Thyroid gland (tissue), 4 donors: Measurements from ENCODE around the gene MARK2. TPM values are rescaled to one million over a fixed set of nuclear protein-coding genes. Genes with fewer than 3 reads are reported as not detected.

ENCODE experiments used
- DNase-seq, 2 donors: peaks; one replicate each; pipeline ENCODE4 v3.0.0-alpha.2; 2019
- H3K27ac ChIP-seq, 3 donors: fragments of 200-600 bp; sonication (generic); 1 replicate in 2 of 3; 2 replicates in 1 of 3; pipeline ENCODE4 v1.5.1; 2016 to 2019; ENCODE audit warnings: mild to moderate bottlenecking in 1 of 3, moderate library complexity in 1 of 3
- H3K27me3 ChIP-seq: fragments of 200-600 bp; sonication (generic); one replicate; pipeline ENCODE4 v1.5.1; 2019
- H3K36me3 ChIP-seq, 2 donors: fragments of 200-600 bp; sonication (generic); one replicate each; pipeline ENCODE4 v1.5.1; 2016 to 2019
- H3K4me1 ChIP-seq, 2 donors: fragments of 200-600 bp; sonication (generic); one replicate each; pipeline ENCODE4 v1.5.1; 2017 to 2019
- H3K4me3 ChIP-seq, 3 donors: fragments of 200-600 bp; sonication (generic); replicated peaks in 1 of 3; 1 replicate in 2 of 3; 2 replicates in 1 of 3; pipeline ENCODE4 v1.5.1; 2016; ENCODE audit warnings: mild to moderate bottlenecking in 1 of 3
- H3K9me3 ChIP-seq: fragments of 200-600 bp; sonication (generic); one replicate; pipeline ENCODE4 v1.5.1; 2017
- POLR2A ChIP-seq, 2 donors: fragments of 450-650 bp; IDR thresholded peaks; one replicate each; pipeline ENCODE4 v1.6.1; 2017; ENCODE audit warnings: antibody characterized with exemption in 2 of 2, mild to moderate bottlenecking in 2 of 2, moderate library complexity in 1 of 2
- WGBS, 2 donors: methylation state at CpG; one replicate each; pipeline ENCODE4 v1.1.5; 2017; 5-methylcytosine and 5-hydroxymethylcytosine counted together
- intact Hi-C: fragments of 100-400 bp; cut with DNase I; formaldehyde crosslinking; loops from one replicate; pipeline ENCODE4 v1.15.1; 2023
- small RNA-seq: library from RNA; depleted of rRNA; stranded (forward); fragments of <200 nt; gene quantifications from one replicate; pipeline ENCODE3, GENCODE V24; 2016
- total RNA-seq, 4 donors: library from RNA; depleted of rRNA; stranded (reverse); fragments of >200 nt; gene quantifications; one replicate each; pipeline ENCODE4 v1.2.3, GENCODE V29; 2016
- TF ChIP-seq, protein P1 (sequence below), 6 experiments: fragments of 200-600 bp in 3 of 6; fragments of 450-650 bp in 3 of 6; sonication (generic) in 3 of 6; IDR thresholded peaks; one replicate each; pipeline ENCODE4 v1.5.1; 2016 to 2019; ENCODE audit warnings: antibody characterized with exemption in 6 of 6, mild to moderate bottlenecking in 2 of 6, inconsistent platforms in 1 of 6, moderate library complexity in 1 of 6

Gene MARK2
- total RNA-seq, 4 donors from 2014 or later, result 28.2 to 57.7 (median 48.6) TPM

DNA sequence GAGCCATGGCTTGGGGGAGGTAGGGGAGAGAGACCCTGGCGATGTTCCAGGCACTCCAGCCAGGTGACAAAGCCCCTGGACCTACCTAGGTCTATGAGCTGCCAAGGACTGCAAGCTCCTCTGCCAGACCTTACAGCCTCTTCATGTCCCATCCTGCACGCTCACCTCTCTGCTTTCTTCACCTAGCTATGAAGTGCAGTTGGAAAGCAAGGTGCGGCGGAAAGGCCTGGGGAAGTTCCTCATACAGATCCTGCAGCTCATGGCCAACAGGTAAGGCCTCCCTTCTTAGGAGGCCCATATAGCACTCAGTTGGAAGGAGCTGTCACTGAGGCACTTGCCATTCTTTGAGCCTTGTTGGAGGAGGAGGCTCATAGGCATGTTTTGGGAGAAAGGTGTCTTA is 113.7 kb downstream of the MARK2 start:
- TF ChIP-seq POLR2A (IDR thresholded peaks at IDR 0.05), result no peak
- TF ChIP-seq, protein P1, sequence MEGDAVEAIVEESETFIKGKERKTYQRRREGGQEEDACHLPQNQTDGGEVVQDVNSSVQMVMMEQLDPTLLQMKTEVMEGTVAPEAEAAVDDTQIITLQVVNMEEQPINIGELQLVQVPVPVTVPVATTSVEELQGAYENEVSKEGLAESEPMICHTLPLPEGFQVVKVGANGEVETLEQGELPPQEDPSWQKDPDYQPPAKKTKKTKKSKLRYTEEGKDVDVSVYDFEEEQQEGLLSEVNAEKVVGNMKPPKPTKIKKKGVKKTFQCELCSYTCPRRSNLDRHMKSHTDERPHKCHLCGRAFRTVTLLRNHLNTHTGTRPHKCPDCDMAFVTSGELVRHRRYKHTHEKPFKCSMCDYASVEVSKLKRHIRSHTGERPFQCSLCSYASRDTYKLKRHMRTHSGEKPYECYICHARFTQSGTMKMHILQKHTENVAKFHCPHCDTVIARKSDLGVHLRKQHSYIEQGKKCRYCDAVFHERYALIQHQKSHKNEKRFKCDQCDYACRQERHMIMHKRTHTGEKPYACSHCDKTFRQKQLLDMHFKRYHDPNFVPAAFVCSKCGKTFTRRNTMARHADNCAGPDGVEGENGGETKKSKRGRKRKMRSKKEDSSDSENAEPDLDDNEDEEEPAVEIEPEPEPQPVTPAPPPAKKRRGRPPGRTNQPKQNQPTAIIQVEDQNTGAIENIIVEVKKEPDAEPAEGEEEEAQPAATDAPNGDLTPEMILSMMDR (IDR thresholded peaks at IDR 0.05), result no peak
- WGBS, 2 donors, result 96 to 100% methylated on average over 4 of the region's 4 CpGs
- no peak for DNase-seq
- H3K4me3 ChIP-seq, result no peak overlapping the region
- H3K27ac ChIP-seq, result no peak overlapping the region
- no peaks in the 10 kb centered on the region for H3K9me3 ChIP-seq
- peaks cover 25 to 33% of the 10 kb centered on the region in 2 donors for H3K36me3 ChIP-seq
- H3K4me1 ChIP-seq, result no peaks in the 10 kb centered on the region
- intact Hi-C loops, result no loop called here
- no peaks in the 10 kb centered on the region for H3K27me3 ChIP-seq

DNA sequence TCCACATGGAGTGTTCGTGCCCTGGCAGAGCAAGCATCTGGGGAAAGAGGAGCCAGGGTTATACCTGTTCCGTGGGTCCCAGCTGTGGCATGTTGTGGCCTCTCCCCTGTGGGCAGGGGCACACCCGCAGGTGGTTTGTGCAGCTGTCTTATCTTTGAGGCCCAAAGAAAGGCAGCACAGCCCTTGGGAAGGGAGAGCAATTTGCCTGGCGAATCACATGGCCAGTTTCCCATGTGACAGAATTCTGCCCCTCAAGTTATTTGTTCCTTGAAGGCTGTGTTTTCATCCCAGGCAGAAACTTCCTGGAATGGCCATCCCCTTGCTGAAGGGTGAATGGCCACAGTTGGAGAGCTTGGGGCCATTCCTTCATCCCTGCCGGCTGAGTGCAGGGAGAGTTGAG is 119.1 kb downstream of the MARK2 start:
- intact Hi-C loops, result no loop called here
- peaks cover 20 to 28% of the 10 kb centered on the region in 2 donors for H3K36me3 ChIP-seq
- 88 to 97% methylated on average over 2 to 4 of the region's 5 CpGs for WGBS, 2 donors

More for the DNA sequence above, 119.1 kb downstream of the MARK2 start:
- Histone ChIP-seq H3K9me3 (no peaks in the 10 kb centered on the region), H3K27ac (no peak overlapping the region), H3K4me3 (no peak overlapping the region), H3K27me3 (no peaks in the 10 kb centered on the region), H3K4me1 (no peaks in the 10 kb centered on the region)
- DNase-seq, result no peak
- TF ChIP-seq, protein P1 (IDR thresholded peaks at IDR 0.05), result no peak
- no peak for TF ChIP-seq POLR2A (IDR thresholded peaks at IDR 0.05)

Small RNA genes lying within 50 kb of the gene (small RNA-seq; reads per million reads assigned to genes)
- not detected for gene AP006289.1
- gene RN7SL596P, result not detected
- not detected for gene RNU6-1306P

Other genes with a start within 250 kb of the MARK2 start
- 10 to 100 TPM; 42.8 to 96.0 (median 74.6) TPM for gene PLAAT3, start 224.7 kb upstream of the MARK2 start, total RNA-seq
- 100 to 1,000 TPM in 2 of 4 donors, 10 to 100 TPM in 2; 78.7 to 106 (median 98.4) TPM for gene ATL3, start 167.7 kb upstream of the MARK2 start, total RNA-seq
- 100 to 1,000 TPM; 155 to 232 (median 209) TPM for gene RTN3, start 157.6 kb upstream of the MARK2 start, total RNA-seq
- 10 to 100 TPM; 14.7 to 29.7 (median 18.6) TPM for gene ZFTA, start 70.3 kb upstream of the MARK2 start, total RNA-seq
- 10 to 100 TPM in 2 of 4 donors, 1 to 10 TPM in 2; 7.4 to 12.6 (median 10.3) TPM for gene SPINDOC, start 25.7 kb upstream of the MARK2 start, total RNA-seq
- gene RCOR2, start 78.1 kb downstream of the MARK2 start, total RNA-seq, result under 1 TPM in 1 of 4 donors, not detected in 3; 0.24 TPM
- 10 to 100 TPM; 27.6 to 46.4 (median 34.5) TPM for gene NAA40, start 99.9 kb downstream of the MARK2 start, total RNA-seq
- 100 to 1,000 TPM; 210 to 787 (median 471) TPM for gene COX8A, start 135.5 kb downstream of the MARK2 start, total RNA-seq
- gene OTUB1, start 147.3 kb downstream of the MARK2 start, total RNA-seq, result 100 to 1,000 TPM in 1 of 4 donors, 10 to 100 TPM in 3; 62.3 to 130 (median 76.1) TPM
- gene FLRT1, start 196.8 kb downstream of the MARK2 start, total RNA-seq, result 1 to 10 TPM in 3 of 4 donors, under 1 TPM in 1; 0.54 to 4.0 (median 3.8) TPM